ENCODE data around the gene ANKRD11. TPM values are rescaled to one million over a fixed set of nuclear protein-coding genes. Genes with fewer than 3 reads are reported as not detected.

Gene ANKRD11
- polyA plus RNA-seq, 3 donors from 2014 or later = 3.7 to 14.3 (median 8.5) TPM

DNA sequence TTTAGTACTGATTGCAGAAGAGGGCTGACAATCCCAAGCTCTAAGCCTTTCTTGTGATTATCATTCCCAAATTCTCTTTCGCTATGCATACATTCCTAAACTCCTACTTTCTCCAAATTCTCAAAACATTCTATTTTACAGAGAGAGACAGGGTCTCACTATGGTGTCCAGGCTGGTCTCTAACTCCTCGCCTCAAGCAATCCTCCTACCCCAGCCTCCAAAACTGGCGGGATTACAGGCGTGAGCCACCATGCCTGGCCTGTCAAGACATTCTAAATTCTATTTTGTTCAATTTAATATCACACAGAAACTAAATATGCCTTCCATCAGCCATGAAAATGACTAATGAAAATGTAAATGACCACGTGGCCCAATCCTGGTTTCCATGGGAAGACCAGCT is 39.8 kb downstream of the ANKRD11 start:
- H3K9me3 Mint-ChIP-seq = no peaks in the 10 kb centered on the region
- H3K27me3 Mint-ChIP-seq (ENCODE audit: low read depth in 3 of 3) = peaks cover 10 to 12% (median 12%) of the 10 kb centered on the region in 3 donors
- H3K4me3 Mint-ChIP-seq = peak overlapping the region in 2 of 5 donors; percentile 20 to 43
- H3K4me1 Mint-ChIP-seq = peaks cover 90 to 95% of the 10 kb centered on the region in 2 donors
- no peak overlapping the region for H3K27ac Mint-ChIP-seq
- DNase-seq = no peak
- no peaks in the 10 kb centered on the region for H3K36me3 Mint-ChIP-seq

DNA sequence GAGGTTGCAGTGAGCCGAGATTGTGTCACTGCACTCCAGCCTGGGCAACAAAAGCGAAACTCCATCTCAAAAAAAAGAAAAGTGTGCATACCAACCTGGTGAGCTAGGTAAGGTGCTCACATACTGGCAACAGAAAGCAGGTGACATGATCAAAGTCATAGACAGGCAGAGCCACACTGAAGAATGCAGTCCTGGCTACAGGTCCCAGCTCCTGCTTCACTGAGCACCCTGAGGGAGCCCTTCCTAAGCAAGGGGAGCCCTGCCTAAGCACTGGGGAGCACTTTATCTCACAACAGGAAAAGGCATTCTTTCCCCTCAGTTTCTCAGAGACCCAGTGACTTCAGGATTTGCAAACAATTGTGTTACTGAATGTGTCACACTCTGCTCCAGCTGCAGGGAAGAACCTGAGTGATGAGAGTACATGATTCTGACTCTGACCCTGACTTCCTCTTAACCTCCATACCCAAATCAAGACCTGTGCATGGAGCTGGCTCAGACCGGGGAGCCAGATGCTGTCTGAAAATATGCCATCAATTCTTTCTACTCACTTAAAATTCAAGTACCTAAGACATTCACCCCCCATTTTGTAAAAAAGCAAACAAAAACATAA is 40.5 kb downstream of the ANKRD11 start:
- Mint-ChIP-seq H3K27ac (no peak overlapping the region), H3K4me3 (peak overlapping the region in 2 of 5 donors; percentile 21 to 30), H3K4me1 (peaks cover 92 to 97% of the 10 kb centered on the region in 2 donors), H3K27me3 (ENCODE audit: low read depth in 3 of 3) (peaks cover 10 to 12% (median 12%) of the 10 kb centered on the region in 3 donors), H3K36me3 (no peaks in the 10 kb centered on the region), H3K9me3 (no peaks in the 10 kb centered on the region)
- no peak for DNase-seq

DNA sequence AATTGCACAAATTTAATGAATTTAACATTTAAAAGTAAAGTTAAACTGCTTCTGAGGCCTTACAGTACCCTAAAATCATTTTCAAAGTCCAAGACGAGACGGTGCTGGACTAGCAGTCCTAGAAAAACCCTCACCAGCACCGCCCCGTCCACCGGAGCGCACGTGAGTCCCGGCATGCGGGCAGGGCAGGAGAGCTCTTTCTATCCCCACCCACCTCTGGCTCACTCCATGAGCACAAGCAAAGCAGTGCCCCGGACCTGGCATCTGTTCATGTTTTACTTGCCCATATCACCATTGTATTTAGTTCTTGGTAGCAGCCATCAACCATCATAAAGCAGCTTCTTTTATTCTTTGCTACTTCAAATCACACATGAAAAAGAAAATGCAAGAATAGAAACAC is 41.7 kb downstream of the ANKRD11 start:
- Mint-ChIP-seq H3K36me3 (no peaks in the 10 kb centered on the region), H3K27ac (no peak overlapping the region), H3K4me3 (peak overlapping the region in 1 of 5 donors; percentile 24), H3K4me1 (peaks cover 96 to 99% of the 10 kb centered on the region in 2 donors), H3K9me3 (no peaks in the 10 kb centered on the region), H3K27me3 (ENCODE audit: low read depth in 3 of 3) (peaks cover 8 to 12% (median 10%) of the 10 kb centered on the region in 3 donors)
- DNase-seq = no peak

DNA sequence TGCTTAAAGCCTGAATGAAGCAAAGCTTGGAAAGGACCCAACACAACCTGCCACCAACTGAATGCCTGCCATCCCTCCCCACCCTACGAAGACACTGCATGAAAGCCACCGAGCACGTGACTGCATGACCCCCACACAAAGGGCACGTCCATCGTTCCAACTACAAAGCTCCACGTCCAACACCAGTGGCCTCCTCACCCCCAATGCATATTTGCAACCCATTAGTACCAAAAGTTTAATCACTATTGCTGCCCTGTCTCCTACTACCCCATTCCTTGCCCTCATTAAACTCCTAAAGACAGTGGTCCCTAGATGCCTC is 43.4 kb downstream of the ANKRD11 start:
- H3K9me3 Mint-ChIP-seq = no peaks in the 10 kb centered on the region
- H3K4me3 Mint-ChIP-seq = peak overlapping the region; percentile 69 to 85 (median 81)
- H3K36me3 Mint-ChIP-seq = no peaks in the 10 kb centered on the region
- no peak for DNase-seq
- peaks cover 96 to 99% of the 10 kb centered on the region in 2 donors for H3K4me1 Mint-ChIP-seq
- peaks cover 7 to 13% (median 11%) of the 10 kb centered on the region in 3 donors for H3K27me3 Mint-ChIP-seq (ENCODE audit: low read depth in 3 of 3)
- H3K27ac Mint-ChIP-seq = peak overlapping the region; percentile 33 to 89 (median 74)

DNA sequence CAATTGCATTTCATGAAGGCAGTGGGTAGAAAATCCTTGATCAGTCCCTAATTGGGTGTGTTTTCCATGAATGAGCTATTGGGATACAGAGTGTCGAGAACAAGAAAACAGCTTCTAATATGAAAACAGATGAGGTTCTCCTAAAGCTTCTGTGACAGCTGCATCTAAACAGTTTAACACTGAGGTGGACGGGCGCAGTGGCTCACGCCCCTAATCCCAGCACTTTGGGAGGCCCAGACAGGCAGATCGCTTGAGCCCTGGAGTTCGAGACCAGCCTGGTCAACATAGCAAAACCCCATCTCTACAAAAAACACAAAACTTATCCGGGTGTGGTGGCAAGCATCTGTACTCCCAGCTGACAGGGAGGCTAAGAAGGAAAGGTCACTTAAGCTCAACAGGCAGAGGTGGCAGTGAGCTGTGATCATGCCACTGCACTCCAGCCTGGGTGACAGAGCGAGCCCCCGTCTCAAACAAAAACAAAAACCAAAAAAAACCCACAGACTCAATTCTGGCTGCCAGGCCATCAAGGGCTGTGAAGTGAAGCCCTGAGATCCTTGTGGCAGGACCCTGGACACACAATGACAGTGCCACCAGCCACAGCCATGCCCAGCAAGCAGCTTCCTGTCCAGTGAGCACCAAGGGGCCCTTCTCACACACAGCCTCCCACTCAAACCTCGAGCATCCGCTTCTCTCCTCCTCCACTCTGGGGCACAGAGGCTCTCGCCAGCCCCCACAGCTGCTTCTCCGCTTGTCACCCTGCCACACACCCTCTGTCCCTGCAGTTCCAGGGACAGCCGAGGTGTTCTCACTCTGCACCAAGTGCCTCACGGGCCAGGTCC is 44.0 kb downstream of the ANKRD11 start:
- DNase-seq = peak; percentile 47 to 48 (median 48)
- Mint-ChIP-seq H3K9me3 (no peaks in the 10 kb centered on the region), H3K4me3 (peak overlapping the region; percentile 69 to 85 (median 81)), H3K4me1 (peaks cover 94 to 99% of the 10 kb centered on the region in 2 donors), H3K27ac (peak overlapping the region; percentile 33 to 89 (median 74)), H3K36me3 (no peaks in the 10 kb centered on the region), H3K27me3 (ENCODE audit: low read depth in 3 of 3) (peaks cover 7 to 17% (median 11%) of the 10 kb centered on the region in 3 donors)

DNA sequence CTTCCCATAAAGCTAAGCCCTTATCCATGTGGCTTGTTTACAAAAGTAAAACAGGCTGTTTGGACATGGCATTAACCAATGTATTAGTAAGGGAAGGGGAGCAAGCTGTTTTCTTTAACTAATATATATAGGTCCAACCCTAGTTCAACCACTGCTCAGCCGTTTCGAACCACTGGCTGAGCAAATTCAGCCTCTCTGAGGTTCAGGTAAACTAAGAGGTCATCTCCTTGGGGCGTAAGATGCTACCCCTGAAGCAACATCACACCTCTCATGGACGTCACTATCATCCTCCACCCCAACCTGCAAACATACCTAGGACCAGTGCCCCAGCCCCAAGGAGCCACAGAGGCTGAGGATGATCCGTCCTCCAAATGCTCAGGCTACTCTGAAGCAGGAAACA is 45.2 kb downstream of the ANKRD11 start:
- H3K4me1 Mint-ChIP-seq = peaks cover 94 to 99% of the 10 kb centered on the region in 2 donors
- H3K4me3 Mint-ChIP-seq = peak overlapping the region; percentile 17 to 73 (median 66)
- H3K36me3 Mint-ChIP-seq = no peaks in the 10 kb centered on the region
- peaks cover 15 to 22% (median 16%) of the 10 kb centered on the region in 3 donors for H3K27me3 Mint-ChIP-seq (ENCODE audit: low read depth in 3 of 3)
- no peak for DNase-seq
- H3K9me3 Mint-ChIP-seq = no peaks in the 10 kb centered on the region
- peak overlapping the region in 5 of 6 donors; percentile 17 to 63 (median 31) for H3K27ac Mint-ChIP-seq

DNA sequence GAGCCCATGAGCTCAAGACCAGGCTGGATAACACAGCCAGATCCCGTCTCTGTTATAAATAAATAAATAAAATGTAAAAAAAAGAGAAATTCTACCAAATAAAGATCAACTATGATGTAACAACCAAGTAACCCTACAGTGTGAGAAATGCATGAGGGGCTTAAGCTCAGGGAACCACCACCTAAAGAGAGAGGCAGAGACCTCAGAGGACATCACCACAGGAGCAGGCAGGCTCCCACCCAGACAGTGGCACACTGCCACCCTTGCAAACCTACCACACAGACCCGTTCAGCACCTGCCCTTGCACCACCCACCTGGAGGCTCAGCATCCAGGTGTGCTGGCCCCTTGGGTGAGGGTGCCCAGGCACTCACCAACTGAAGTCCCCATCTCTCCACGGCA is 45.6 kb downstream of the ANKRD11 start:
- no peak for DNase-seq
- Mint-ChIP-seq H3K4me3 (peak overlapping the region in 3 of 5 donors; percentile 27 to 57 (median 33)), H3K27ac (peak overlapping the region in 5 of 6 donors; percentile 7 to 40 (median 26)), H3K4me1 (peaks cover 94 to 99% of the 10 kb centered on the region in 2 donors), H3K27me3 (ENCODE audit: low read depth in 3 of 3) (peaks cover 15 to 22% (median 16%) of the 10 kb centered on the region in 3 donors), H3K36me3 (no peaks in the 10 kb centered on the region), H3K9me3 (no peaks in the 10 kb centered on the region)

DNA sequence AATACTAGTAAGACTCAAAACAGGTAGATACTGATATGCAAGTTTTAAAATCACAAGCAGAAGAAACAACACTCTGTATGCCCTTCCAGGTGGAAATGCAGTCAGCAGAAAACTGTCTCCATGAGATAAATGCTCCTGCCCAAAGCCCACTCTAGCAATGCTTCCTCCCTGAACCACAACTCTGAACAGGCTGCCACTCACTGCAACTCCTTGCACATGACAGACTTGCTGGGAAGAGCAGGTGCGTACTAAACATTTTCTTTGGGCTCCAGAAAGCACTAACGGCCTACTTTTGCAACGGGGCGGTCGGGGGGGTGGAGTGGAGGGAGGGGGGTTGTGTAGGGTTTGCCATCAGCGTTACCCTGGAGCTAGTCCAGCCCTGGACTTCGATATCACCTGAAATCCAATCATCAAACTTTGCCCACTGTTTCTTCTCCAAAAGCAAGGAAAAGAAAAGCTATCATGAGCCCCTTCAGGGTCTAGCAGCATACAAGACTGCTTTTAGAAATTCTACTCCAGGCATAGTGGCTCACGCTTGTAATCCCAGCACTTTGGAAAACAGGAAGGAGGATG is 46.1 kb downstream of the ANKRD11 start:
- H3K9me3 Mint-ChIP-seq = no peaks in the 10 kb centered on the region
- no peaks in the 10 kb centered on the region for H3K36me3 Mint-ChIP-seq
- H3K27ac Mint-ChIP-seq = peak overlapping the region in 1 of 6 donors; percentile 28
- peak overlapping the region in 4 of 5 donors; percentile 42 to 75 (median 66) for H3K4me3 Mint-ChIP-seq
- no peak for DNase-seq
- H3K27me3 Mint-ChIP-seq (ENCODE audit: low read depth in 3 of 3) = peaks cover 16 to 22% (median 20%) of the 10 kb centered on the region in 3 donors
- H3K4me1 Mint-ChIP-seq = peaks cover 96 to 99% of the 10 kb centered on the region in 2 donors

DNA sequence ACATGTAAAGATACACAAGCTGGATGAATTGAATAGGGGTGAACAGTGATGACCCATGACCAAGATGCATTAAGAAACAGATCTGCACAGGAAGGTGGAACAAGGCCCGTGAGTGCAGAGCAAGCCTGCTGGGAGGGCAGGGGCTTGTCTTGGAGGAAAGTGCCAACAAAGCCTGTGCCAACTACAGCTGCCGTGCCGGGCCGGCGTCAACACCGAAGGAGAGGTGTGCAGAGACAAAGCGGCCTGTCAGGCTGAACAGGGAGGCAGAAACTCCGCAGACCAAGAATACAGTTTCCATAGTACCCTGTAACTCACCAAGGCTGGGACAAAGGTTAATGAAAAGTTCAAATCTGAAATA is 46.7 kb downstream of the ANKRD11 start:
- H3K4me1 Mint-ChIP-seq = peaks cover 96 to 99% of the 10 kb centered on the region in 2 donors
- H3K9me3 Mint-ChIP-seq = no peaks in the 10 kb centered on the region
- H3K36me3 Mint-ChIP-seq = no peaks in the 10 kb centered on the region
- peaks cover 16 to 22% (median 20%) of the 10 kb centered on the region in 3 donors for H3K27me3 Mint-ChIP-seq (ENCODE audit: low read depth in 3 of 3)
- peak overlapping the region in 4 of 5 donors; percentile 42 to 75 (median 64) for H3K4me3 Mint-ChIP-seq
- H3K27ac Mint-ChIP-seq = peak overlapping the region in 3 of 6 donors; percentile 18 to 73 (median 28)
- no peak for DNase-seq

DNA sequence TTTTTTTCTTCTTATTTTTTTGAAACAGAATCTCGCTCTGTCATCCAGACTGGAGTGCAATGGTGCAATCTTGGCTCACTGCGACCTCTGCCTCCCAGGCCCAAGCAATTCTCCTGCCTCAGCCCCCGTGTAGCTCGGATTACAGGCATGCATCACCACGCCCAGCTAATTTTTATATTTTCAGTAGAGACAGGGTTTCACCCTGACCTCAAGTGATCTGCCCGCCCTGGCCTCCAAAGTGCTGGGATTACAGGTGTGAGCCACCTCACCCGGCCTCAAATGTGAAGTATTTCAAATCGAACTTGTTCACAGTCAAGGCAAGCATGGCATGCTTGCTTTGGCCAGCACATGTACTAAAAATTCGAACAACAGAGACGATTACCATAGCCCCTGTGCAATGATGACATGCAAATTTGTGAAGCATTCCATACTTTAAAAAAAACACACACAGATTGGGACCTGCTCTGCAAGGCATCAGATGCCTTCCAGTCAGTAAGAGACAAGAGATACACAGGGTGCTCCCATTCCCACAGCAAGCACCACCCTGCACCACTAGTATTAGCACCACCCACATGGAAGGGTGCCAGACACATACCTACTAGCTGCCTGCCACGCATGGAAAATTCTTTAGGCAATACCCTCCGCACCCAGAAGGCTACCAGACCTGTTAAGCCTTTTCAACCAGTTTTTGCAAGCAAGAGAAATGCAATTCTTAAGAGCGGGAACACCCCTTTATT is 47.2 kb downstream of the ANKRD11 start:
- Mint-ChIP-seq H3K4me3 (peak overlapping the region; percentile 58 to 75 (median 68)), H3K27me3 (ENCODE audit: low read depth in 3 of 3) (peaks cover 16 to 22% (median 20%) of the 10 kb centered on the region in 3 donors), H3K27ac (peak overlapping the region; percentile 13 to 84 (median 68)), H3K4me1 (peaks cover 93 to 96% of the 10 kb centered on the region in 2 donors), H3K9me3 (no peaks in the 10 kb centered on the region), H3K36me3 (no peaks in the 10 kb centered on the region)
- no peak for DNase-seq

DNA sequence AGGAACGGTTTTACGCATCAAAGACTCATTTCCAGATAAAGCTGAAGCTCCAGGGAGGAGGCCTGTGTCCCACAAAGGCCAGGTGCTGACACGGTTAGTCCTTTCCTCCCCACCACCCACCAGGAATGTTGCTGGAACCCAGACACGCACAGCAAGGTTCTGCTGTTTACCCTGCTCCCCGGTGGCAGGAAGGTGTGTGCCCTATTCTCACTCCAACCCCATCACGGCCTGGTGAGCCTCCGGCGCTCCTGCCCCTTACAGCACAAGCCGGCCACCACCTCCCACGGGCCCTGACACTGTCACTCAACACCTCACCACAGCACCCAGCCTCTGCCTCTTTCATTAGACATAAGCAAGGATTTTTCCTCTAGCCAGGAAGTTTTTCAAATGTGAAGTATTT is 47.8 kb downstream of the ANKRD11 start:
- Mint-ChIP-seq H3K36me3 (no peaks in the 10 kb centered on the region), H3K4me1 (peaks cover 88 to 97% of the 10 kb centered on the region in 2 donors), H3K4me3 (peak overlapping the region; percentile 58 to 75 (median 68)), H3K9me3 (peaks cover 0 to 2% (median 0%) of the 10 kb centered on the region in 6 donors), H3K27ac (peak overlapping the region; percentile 13 to 84 (median 62)), H3K27me3 (ENCODE audit: low read depth in 3 of 3) (peaks cover 16 to 22% (median 22%) of the 10 kb centered on the region in 3 donors)
- DNase-seq = no peak

DNA sequence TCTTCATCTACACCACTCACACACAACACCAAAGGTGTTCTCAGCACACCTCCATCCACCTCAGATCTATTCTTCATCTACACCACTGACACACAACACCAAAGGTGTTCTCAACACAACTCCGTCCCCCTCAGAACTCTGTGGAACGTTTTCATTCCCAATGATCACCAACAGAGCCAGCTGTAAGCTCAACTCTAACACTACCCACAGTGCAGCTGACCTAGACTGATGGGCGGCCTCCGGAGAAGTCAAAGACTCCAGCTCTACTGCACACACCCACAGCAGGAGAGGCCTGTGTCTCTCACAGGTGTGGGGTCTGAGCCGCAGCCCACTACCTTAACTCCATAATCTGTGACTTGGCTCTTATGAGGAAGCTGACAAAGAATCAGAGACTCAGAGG is 50.7 kb downstream of the ANKRD11 start:
- Mint-ChIP-seq H3K36me3 (no peaks in the 10 kb centered on the region), H3K9me3 (peaks cover 0 to 4% (median 0%) of the 10 kb centered on the region in 6 donors), H3K27ac (peak overlapping the region; percentile 4 to 84 (median 74)), H3K4me3 (peak overlapping the region in 1 of 5 donors; percentile 4), H3K27me3 (ENCODE audit: low read depth in 3 of 3) (peaks cover 15 to 25% (median 22%) of the 10 kb centered on the region in 3 donors), H3K4me1 (peaks cover 59 to 96% of the 10 kb centered on the region in 2 donors)
- no peak for DNase-seq

DNA sequence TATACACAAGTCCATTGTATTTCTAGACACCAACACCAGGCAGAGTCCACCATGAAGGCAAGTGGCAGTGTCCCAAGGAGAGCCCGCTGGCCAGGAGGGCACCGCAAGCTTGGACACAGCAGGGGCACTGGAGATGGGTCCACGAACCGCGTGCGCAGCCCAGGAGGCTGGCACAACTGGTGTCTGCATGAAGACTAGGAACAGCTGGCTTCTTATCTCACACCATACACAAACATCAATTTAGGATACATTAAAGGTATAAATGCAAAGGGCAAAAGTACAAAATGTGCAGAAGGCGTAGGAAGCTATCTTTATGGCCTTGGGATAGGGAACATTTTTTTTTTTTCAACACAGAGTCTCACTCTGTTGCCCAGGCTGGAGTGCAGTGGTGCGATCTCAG is 52.4 kb downstream of the ANKRD11 start:
- Mint-ChIP-seq H3K4me3 (peak overlapping the region in 2 of 5 donors; percentile 28 to 47), H3K4me1 (peaks cover 42 to 91% of the 10 kb centered on the region in 2 donors), H3K27me3 (ENCODE audit: low read depth in 3 of 3) (peaks cover 15 to 25% (median 22%) of the 10 kb centered on the region in 3 donors), H3K9me3 (peaks cover 0 to 4% (median 0%) of the 10 kb centered on the region in 6 donors), H3K27ac (peak overlapping the region in 4 of 6 donors; percentile 24 to 79 (median 48)), H3K36me3 (no peaks in the 10 kb centered on the region)
- DNase-seq = no peak
